Panc1 (cell line): ENCODE measurements around the gene ARHGEF28.

Experiments used
- CTCF ChIP-seq: fragments of 450-650 bp; IDR thresholded peaks from 2 replicates; pipeline ENCODE4 v1.5.1; 2017; ENCODE audit warnings: mild to moderate bottlenecking
- TCF7L2 ChIP-seq: IDR thresholded peaks from 2 replicates; pipeline ENCODE4 v1.6.1; 2011; ENCODE audit warnings: mild to moderate bottlenecking, low read depth, low read length, inconsistent platforms

DNA sequence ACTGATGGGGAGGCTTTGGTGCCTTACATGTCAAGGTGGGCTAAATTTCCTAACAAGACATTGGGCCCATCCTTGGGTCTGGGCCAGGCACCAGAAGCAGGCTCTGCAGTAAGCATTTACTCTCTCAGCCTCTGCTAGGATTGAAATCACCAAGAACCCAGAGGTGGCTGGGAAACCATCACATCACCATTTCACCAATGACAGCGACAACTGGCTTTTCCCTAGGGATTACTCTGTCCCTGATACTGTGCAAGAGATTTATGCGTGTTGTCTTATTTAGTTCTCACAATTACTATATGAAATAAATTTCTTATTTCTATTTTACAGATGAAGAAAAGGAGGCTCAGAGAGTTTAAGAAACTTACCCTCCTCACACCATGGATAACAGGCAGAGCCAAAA lies 342.2 kb downstream of the ARHGEF28 start:
- no peak for TF ChIP-seq TCF7L2
- TF ChIP-seq CTCF = no peak
